SK-N-SH (cell line): Measurements from ENCODE around the gene GABRA5. TPM values are rescaled to one million over a fixed set of nuclear protein-coding genes. Genes with fewer than 3 reads are reported as not detected.

ENCODE experiments used
- CTCF ChIA-PET: fragments of 300-600, 350-600 bp; formaldehyde crosslinking; extraction: SDS; loops from one replicate; lab custom pipeline; 2021; lab: Yijun Ruan, JAX
- POLR2A ChIA-PET: fragments of 350-600 bp; sonication (Branson Sonifier 250); formaldehyde crosslinking; extraction: SDS; loops from one replicate; lab custom pipeline; 2020; ENCODE audit warnings: antibody characterized with exemption, inconsistent platforms; lab: Yijun Ruan, JAX
- DNase-seq: peaks from one replicate; pipeline ENCODE4 v3.0.0; 2012
- H2AFZ ChIP-seq: fragments of 200-600 bp; sonication (generic); 2 replicates; pipeline ENCODE4 v1.8.1; 2016; ENCODE audit warnings: antibody characterized with exemption, mild to moderate bottlenecking, low read depth
- H3F3A ChIP-seq: fragments of 200-600 bp; sonication (generic); replicated peaks from 2 replicates; pipeline ENCODE3; 2016; ENCODE audit warnings: antibody characterized with exemption, mild to moderate bottlenecking; ENCODE audit not compliant: insufficient read depth
- H3K27ac ChIP-seq, 2 experiments: fragments of 200-500 bp in 1 of 2; fragments of 200-600 bp in 1 of 2; sonication (Bioruptor generic) in 1 of 2; sonication (generic), shearing (Covaris generic) in 1 of 2; 2 replicates each; pipeline versions ENCODE4 v1.5.1 to v1.6.1; 2014 to 2016; ENCODE audit warnings: low read depth in 2 of 2, inconsistent platforms in 1 of 2, low read length in 1 of 2, mild to moderate bottlenecking in 1 of 2, mixed read lengths in 1 of 2
- H3K27me3 ChIP-seq: fragments of 200-600 bp; sonication (generic), shearing (Covaris generic); 2 replicates; pipeline ENCODE4 v1.6.1; 2016; ENCODE audit warnings: mixed run types; ENCODE audit not compliant: insufficient read depth
- H3K36me3 ChIP-seq, 2 experiments: fragments of 200-500 bp in 1 of 2; fragments of 200-600 bp in 1 of 2; sonication (Bioruptor generic) in 1 of 2; sonication (generic) in 1 of 2; replicated peaks in 1 of 2; 2 replicates each; pipeline versions ENCODE3 to v1.5.1; 2014 to 2016; ENCODE audit warnings: low read length in 1 of 2, mild to moderate bottlenecking in 1 of 2; ENCODE audit not compliant: insufficient read depth in 2 of 2, control insufficient read depth in 1 of 2
- H3K4me1 ChIP-seq, 2 experiments: fragments of 200-500 bp in 1 of 2; fragments of 200-600 bp in 1 of 2; sonication (Bioruptor generic) in 1 of 2; sonication (generic), shearing (Covaris generic) in 1 of 2; 2 replicates each; pipeline versions ENCODE4 v1.5.1 to v1.6.1; 2014 to 2016; ENCODE audit warnings: low read depth in 1 of 2, low read length in 1 of 2, mixed run types in 1 of 2; ENCODE audit not compliant: insufficient read depth in 2 of 2, control insufficient read depth in 1 of 2
- H3K4me2 ChIP-seq: fragments of 200-600 bp; sonication (generic), shearing (Covaris generic); 2 replicates; pipeline ENCODE4 v1.6.1; 2017; ENCODE audit warnings: mixed run types
- H3K4me3 ChIP-seq, 2 experiments: fragments of 200-500 bp in 1 of 2; fragments of 200-600 bp in 1 of 2; sonication (Bioruptor generic) in 1 of 2; sonication (generic), shearing (Covaris generic) in 1 of 2; 2 replicates each; pipeline versions ENCODE4 v1.5.1 to v1.8.1; 2014 to 2016; ENCODE audit warnings: low read depth in 2 of 2, inconsistent platforms in 1 of 2, low read length in 1 of 2, mild to moderate bottlenecking in 1 of 2, mixed read lengths in 1 of 2, moderate library complexity in 1 of 2
- H3K79me2 ChIP-seq: fragments of 200-600 bp; sonication (generic); 2 replicates; pipeline ENCODE4 v1.8.1; 2017; ENCODE audit warnings: mild to moderate bottlenecking; ENCODE audit not compliant: insufficient read depth
- H3K9ac ChIP-seq: fragments of 200-600 bp; sonication (generic); 2 replicates; pipeline ENCODE4 v1.6.1; 2017; ENCODE audit warnings: mixed run types
- H3K9me2 ChIP-seq: fragments of 200-600 bp; sonication (generic); 2 replicates; pipeline ENCODE4 v1.6.1; 2017; ENCODE audit warnings: mixed run types
- H3K9me3 ChIP-seq: fragments of 200-600 bp; sonication (generic); 2 replicates; pipeline ENCODE4 v1.6.1; 2017; ENCODE audit warnings: mixed run types, mild to moderate bottlenecking, moderate library complexity
- H4K20me1 ChIP-seq: fragments of 200-600 bp; sonication (generic); 2 replicates; pipeline ENCODE4 v1.6.1; 2017; ENCODE audit warnings: mild to moderate bottlenecking, mixed run types; ENCODE audit not compliant: insufficient read depth
- CHD2 ChIP-seq: fragments of 150-350 bp; IDR thresholded peaks from 2 replicates; pipeline ENCODE4 v1.6.1; 2018; ENCODE audit warnings: low read length; ENCODE audit not compliant: partially characterized antibody
- ELF1 ChIP-seq: IDR thresholded peaks from 2 replicates; pipeline ENCODE4 v1.4.0; 2012
- EP300 ChIP-seq, 2 experiments: IDR thresholded peaks; 2 replicates each; pipeline versions ENCODE4 v1.4.0 to v1.6.1; 2012; ENCODE audit warnings: borderline replicate concordance in 1 of 2, low read depth in 1 of 2, low read length in 1 of 2
- FOXJ3 ChIP-seq: sonication (generic); formaldehyde crosslinking; IDR thresholded peaks from 2 replicates; pipeline ENCODE4 v1.5.1; 2020; ENCODE audit warnings: mild to moderate bottlenecking, missing genetic modification reagents
- FOXM1 ChIP-seq: IDR thresholded peaks from 2 replicates; pipeline ENCODE4 v1.4.0; 2012; ENCODE audit warnings: low read depth, mild to moderate bottlenecking
- JUND ChIP-seq: IDR thresholded peaks from 2 replicates; pipeline ENCODE4 v1.4.0; 2012
- MAX ChIP-seq: IDR thresholded peaks from 2 replicates; pipeline ENCODE4 v1.4.0; 2012; ENCODE audit warnings: low read depth
- MEF2A ChIP-seq: IDR thresholded peaks from 2 replicates; pipeline ENCODE4 v1.4.0; 2012; ENCODE audit warnings: low read depth, borderline replicate concordance
- MXI1 ChIP-seq: IDR thresholded peaks from 2 replicates; pipeline ENCODE4 v1.6.1; 2012; ENCODE audit warnings: mild to moderate bottlenecking, low read depth, low read length, improper control_type of control experiment
- NFIC ChIP-seq: IDR thresholded peaks from 2 replicates; pipeline ENCODE4 v1.4.0; 2012; ENCODE audit warnings: borderline replicate concordance
- NRF1 ChIP-seq: IDR thresholded peaks from 2 replicates; pipeline ENCODE4 v1.6.1; 2012; ENCODE audit warnings: low read depth, mild to moderate bottlenecking, low read length
- PBX3 ChIP-seq: IDR thresholded peaks from 2 replicates; pipeline ENCODE4; 2012
- POLR2AphosphoS5 ChIP-seq: IDR thresholded peaks from 2 replicates; pipeline ENCODE4 v1.6.1; 2012; ENCODE audit warnings: low read depth, low read length
- RAD21 ChIP-seq: IDR thresholded peaks from 2 replicates; pipeline ENCODE4 v1.6.1; 2012; ENCODE audit warnings: mild to moderate bottlenecking, low read length
- RCOR1 ChIP-seq: fragments of 150-350 bp; IDR thresholded peaks from 2 replicates; pipeline ENCODE4 v1.6.1; 2017; ENCODE audit warnings: antibody characterized with exemption, low read length
- RFX5 ChIP-seq: IDR thresholded peaks from 2 replicates; pipeline ENCODE4 v1.6.1; 2012; ENCODE audit warnings: mild to moderate bottlenecking, improper control_type of control experiment, low read length
- SMC3 ChIP-seq: IDR thresholded peaks from 2 replicates; pipeline ENCODE4 v1.6.1; 2012; ENCODE audit warnings: low read depth, low read length, improper control_type of control experiment
- TAF1 ChIP-seq: IDR thresholded peaks from 2 replicates; pipeline ENCODE4 v1.6.1; 2012; ENCODE audit warnings: low read depth, mild to moderate bottlenecking, low read length, moderate library complexity, borderline replicate concordance
- TCF12 ChIP-seq: IDR thresholded peaks from 2 replicates; pipeline ENCODE4 v1.4.0; 2012
- TEAD4 ChIP-seq: IDR thresholded peaks from 2 replicates; pipeline ENCODE4 v1.4.0; 2012; ENCODE audit warnings: mild to moderate bottlenecking, borderline replicate concordance; ENCODE audit not compliant: insufficient read depth
- USF1 ChIP-seq: IDR thresholded peaks from 2 replicates; pipeline ENCODE4 v1.4.0; 2012; ENCODE audit warnings: low read depth, borderline replicate concordance
- ZBTB33 ChIP-seq: IDR thresholded peaks from 2 replicates; pipeline ENCODE4 v1.4.0; 2012; ENCODE audit warnings: low read depth, borderline replicate concordance
- WGBS: methylation state at CpG from one replicate; pipeline ENCODE4 v1.1.6; 2017; ENCODE audit warnings: low lambda C conversion rate; 5-methylcytosine and 5-hydroxymethylcytosine counted together
- polyA plus RNA-seq, 3 experiments: library from polyadenylated mRNA; depleted of rRNA; stranded (reverse); fragments of >200 nt; gene quantifications; 2 replicates each; pipeline ENCODE4 v1.2.3, GENCODE V29; 2012

The GABRA5 gene
- polyA plus RNA-seq, 1 of the 3 experiments (the other 2 are of a cell fraction): not detected

GRCh38 chr15:26844901-26845300, 22.0 kb upstream of the GABRA5 start:
- Histone ChIP-seq H3K9me3 (no peaks in the 10 kb centered on the region), H3F3A (no peaks in the 10 kb centered on the region), H3K9me2 (no peaks in the 10 kb centered on the region), H3K36me3 (no peaks in the 10 kb centered on the region), H3K79me2 (no peaks in the 10 kb centered on the region), H3K4me2 (no peak overlapping the region), H3K4me1 (no peaks in the 10 kb centered on the region), H2AFZ (no peak overlapping the region), H3K9ac (no peak overlapping the region), H3K27ac (no peak overlapping the region), H3K27me3 (no peaks in the 10 kb centered on the region), H4K20me1 (no peaks in the 10 kb centered on the region), H3K4me3 (no peak overlapping the region)
- ChIA-PET POLR2A (no interaction called here), CTCF (no interaction called here)
- TF ChIP-seq CHD2 (no peak), FOXJ3 (CRISPR knock-in tag) (no peak), NRF1 (no peak), MXI1 (no peak), RCOR1 (no peak)
- DNase-seq: no peak

GRCh38 chr15:26848498-26848897, 18.4 kb upstream of the GABRA5 start:
- WGBS: 15% methylated on average over 1 of the region's 1 CpG
- ChIA-PET POLR2A (no interaction called here), CTCF (interaction anchor here (0.9 to 2.1 kb wide), 3 partner anchors 10 to 901 kb away, joined by 3 to 13 read pairs (median 3); no protein-coding TSS in a partner anchor)
- no peak overlapping the region for H2AFZ ChIP-seq
- no peaks in the 10 kb centered on the region for H3K9me2 ChIP-seq
- H4K20me1 ChIP-seq: no peaks in the 10 kb centered on the region
- no peak overlapping the region for H3K9ac ChIP-seq
- H3K4me2 ChIP-seq: no peak overlapping the region
- H3K27ac ChIP-seq: no peak overlapping the region
- no peak for TF ChIP-seq POLR2AphosphoS5
- no peak for TF ChIP-seq RCOR1
- no peak for TF ChIP-seq EP300 (IDR thresholded peaks at IDR 0.05; ENCODE audit: borderline replicate concordance in 1 of 2, low read depth in 1 of 2, low read length in 1 of 2)
- no peak for TF ChIP-seq CHD2
- TF ChIP-seq MXI1: no peak
- no peak for TF ChIP-seq MAX
- no peak for TF ChIP-seq NFIC
- no peak for TF ChIP-seq TCF12
- no peak for TF ChIP-seq RAD21
- no peak for TF ChIP-seq MEF2A
- no peak for TF ChIP-seq NRF1
- TF ChIP-seq SMC3: no peak
- no peak for TF ChIP-seq JUND
- H3K4me1 ChIP-seq: no peaks in the 10 kb centered on the region
- no peak overlapping the region for H3K4me3 ChIP-seq
- H3K36me3 ChIP-seq: no peaks in the 10 kb centered on the region
- no peaks in the 10 kb centered on the region for H3K79me2 ChIP-seq
- DNase-seq: no peak
- no peaks in the 10 kb centered on the region; the same call in 1 of the 2 replicates for H3K9me3 ChIP-seq
- H3F3A ChIP-seq: no peaks in the 10 kb centered on the region
- no peaks in the 10 kb centered on the region for H3K27me3 ChIP-seq

- H3K9me3 ChIP-seq: no peaks in the 10 kb centered on the region; the same call in 1 of the 2 replicates
- no peak overlapping the region for H2AFZ ChIP-seq
- no peaks in the 10 kb centered on the region for H3K79me2 ChIP-seq
- no peaks in the 10 kb centered on the region for H4K20me1 ChIP-seq
- H3K4me2 ChIP-seq: no peak overlapping the region
- H3K36me3 ChIP-seq: no peaks in the 10 kb centered on the region
- no peaks in the 10 kb centered on the region for H3F3A ChIP-seq
- ChIA-PET POLR2A (no interaction called here), CTCF (interaction anchor here (1.1 kb wide), 1 partner anchor 12 kb away, joined by 7 read pairs; no protein-coding TSS in a partner anchor)
- H3K4me3 ChIP-seq: no peak overlapping the region
- DNase-seq: no peak
- 59% methylated on average over 3 of the region's 3 CpGs for WGBS
- H3K9ac ChIP-seq: no peak overlapping the region
- no peaks in the 10 kb centered on the region for H3K27me3 ChIP-seq
- H3K27ac ChIP-seq: no peak overlapping the region
- no peaks in the 10 kb centered on the region for H3K9me2 ChIP-seq
- no peaks in the 10 kb centered on the region for H3K4me1 ChIP-seq
- TF ChIP-seq TAF1: no peak
- no peak for TF ChIP-seq USF1
- TF ChIP-seq ELF1: no peak
- no peak for TF ChIP-seq FOXM1
- no peak for TF ChIP-seq TEAD4
- TF ChIP-seq ZBTB33: no peak
- TF ChIP-seq MXI1: no peak
- no peak for TF ChIP-seq RFX5
- TF ChIP-seq RCOR1: no peak
- TF ChIP-seq RAD21: no peak
- no peak for TF ChIP-seq PBX3
- TF ChIP-seq CHD2: no peak
Measured at GRCh38 chr15:26850161-26850560, 16.7 kb upstream of the GABRA5 start.
